ENCODE measurements around the gene CHEK2.
"Not testable (repeated sequence)": the region's sequence is repeated elsewhere in the genome, so short reads cannot be mapped to it uniquely, and the experiment has no call there.

CHEK2 gene

GRCh38 chr22:28741200-28741784 lies 328 bp downstream of the CHEK2 start:
- no peak for DNase-seq (ENCODE audit: low read depth)

GRCh38 chr22:28738876-28739275 lies 2.7 kb downstream of the CHEK2 start:
- not testable (repeated sequence) for DNase-seq (ENCODE audit: low read depth)

GRCh38 chr22:28737701-28738100 lies 3.9 kb downstream of the CHEK2 start:
- DNase-seq (ENCODE audit: low read depth), result no peak

- DNase-seq (ENCODE audit: low read depth), result no peak
Measured at GRCh38 chr22:28736301-28737155, 5.1 kb downstream of the CHEK2 start.

GRCh38 chr22:28734393-28734792 lies 7.2 kb downstream of the CHEK2 start:
- no peak for DNase-seq (ENCODE audit: low read depth)

- no peak for DNase-seq (ENCODE audit: low read depth)
Measured at GRCh38 chr22:28730179-28730578, 11.4 kb downstream of the CHEK2 start.

GRCh38 chr22:28728621-28729313 lies 12.9 kb downstream of the CHEK2 start:
- no peak for DNase-seq (ENCODE audit: low read depth)

GRCh38 chr22:28728002-28728401 lies 13.6 kb downstream of the CHEK2 start:
- DNase-seq (ENCODE audit: low read depth), result no peak

- no peak for DNase-seq (ENCODE audit: low read depth)
Measured at GRCh38 chr22:28718044-28718443, 23.6 kb downstream of the CHEK2 start.

GRCh38 chr22:28716686-28717085 lies 24.9 kb downstream of the CHEK2 start:
- no peak for DNase-seq (ENCODE audit: low read depth)

GRCh38 chr22:28715611-28716010 lies 26.0 kb downstream of the CHEK2 start:
- DNase-seq (ENCODE audit: low read depth), result no peak

- DNase-seq (ENCODE audit: low read depth), result no peak
Measured at GRCh38 chr22:28714043-28714628, 27.5 kb downstream of the CHEK2 start.

GRCh38 chr22:28711820-28712777 lies 29.5 kb downstream of the CHEK2 start:
- no peak for DNase-seq (ENCODE audit: low read depth)

GRCh38 chr22:28711341-28711740 lies 30.3 kb downstream of the CHEK2 start:
- no peak for DNase-seq (ENCODE audit: low read depth)

GRCh38 chr22:28710576-28711191 lies 30.9 kb downstream of the CHEK2 start:
- no peak for DNase-seq (ENCODE audit: low read depth)

GRCh38 chr22:28710107-28710506 lies 31.5 kb downstream of the CHEK2 start:
- DNase-seq (ENCODE audit: low read depth), result no peak

GRCh38 chr22:28706845-28707244 lies 34.8 kb downstream of the CHEK2 start:
- no peak for DNase-seq (ENCODE audit: low read depth)

GRCh38 chr22:28703436-28703835 lies 38.2 kb downstream of the CHEK2 start:
- DNase-seq (ENCODE audit: low read depth), result no peak

- DNase-seq (ENCODE audit: low read depth), result no peak
Measured at GRCh38 chr22:28702891-28703290, 38.7 kb downstream of the CHEK2 start.

GRCh38 chr22:28693041-28693760 lies 48.4 kb downstream of the CHEK2 start:
- not testable (repeated sequence) for DNase-seq (ENCODE audit: low read depth)

All from stimulated activated CD8-positive, alpha-beta memory T cell treated with anti-CD3 and anti-CD28 coated beads, Interleukin-15, amount 100 ng/mL, for 24 hours (primary cell).